ENCODE data around the gene NAE1.
"Not testable (repeated sequence)": the region's sequence is repeated elsewhere in the genome, so short reads cannot be mapped to it uniquely, and the experiment has no call there.

The NAE1 gene

GRCh38 chr16:66830422-66831404 is at the start of gene NAE1:
NAE1 (minus strand) TSS chr16:66830976; CDS start chr16:66830899, 77 bp downstream.
- peak; percentile 99 for DNase-seq (ENCODE audit: low spot score)

GRCh38 chr16:66878067-66878466 is 47.3 kb upstream of the NAE1 start:
- DNase-seq (ENCODE audit: low spot score) = peak; percentile 40

GRCh38 chr16:66874079-66874775 is 43.5 kb upstream of the NAE1 start:
- DNase-seq (ENCODE audit: low spot score) = peak; percentile 50

GRCh38 chr16:66873685-66874055 is 42.9 kb upstream of the NAE1 start:
- no peak for DNase-seq (ENCODE audit: low spot score)

- peak; percentile 96 for DNase-seq (ENCODE audit: low spot score)
These were observed 42.3 kb upstream of the NAE1 start for GRCh38 chr16:66872943-66873684.

GRCh38 chr16:66872559-66872942 is 41.8 kb upstream of the NAE1 start:
- no peak for DNase-seq (ENCODE audit: low spot score)

GRCh38 chr16:66871840-66872239 is 41.1 kb upstream of the NAE1 start:
- no peak for DNase-seq (ENCODE audit: low spot score)

GRCh38 chr16:66871363-66871762 is 40.6 kb upstream of the NAE1 start:
- not testable (repeated sequence) for DNase-seq (ENCODE audit: low spot score)

- no peak for DNase-seq (ENCODE audit: low spot score)
These were observed 38.6 kb upstream of the NAE1 start for GRCh38 chr16:66869424-66869823.

GRCh38 chr16:66863707-66864106 is 32.9 kb upstream of the NAE1 start:
- DNase-seq (ENCODE audit: low spot score) = no peak

- DNase-seq (ENCODE audit: low spot score) = no peak
These were observed 31.3 kb upstream of the NAE1 start for GRCh38 chr16:66862023-66862520.

- no peak for DNase-seq (ENCODE audit: low spot score)
These were observed 28.8 kb upstream of the NAE1 start for GRCh38 chr16:66859397-66860068.

GRCh38 chr16:66858740-66859396 is 28.1 kb upstream of the NAE1 start:
- peak; percentile 62 for DNase-seq (ENCODE audit: low spot score)

GRCh38 chr16:66857437-66857836 is 26.7 kb upstream of the NAE1 start:
- DNase-seq (ENCODE audit: low spot score) = no peak

GRCh38 chr16:66856801-66857200 is 26.0 kb upstream of the NAE1 start:
- DNase-seq (ENCODE audit: low spot score) = no peak

- DNase-seq (ENCODE audit: low spot score) = no peak
These were observed 25.5 kb upstream of the NAE1 start for GRCh38 chr16:66856184-66856730.

GRCh38 chr16:66853261-66854139 is 22.7 kb upstream of the NAE1 start:
- no peak for DNase-seq (ENCODE audit: low spot score)

GRCh38 chr16:66851166-66851964 is 20.6 kb upstream of the NAE1 start:
- no peak for DNase-seq (ENCODE audit: low spot score)
